ENCODE results near the gene PRKCE.
A peak's percentile ranks its signal among the peaks of the same experiment; 100 is the strongest.
"Not testable (repeated sequence)": the region's sequence is repeated elsewhere in the genome, so short reads cannot be mapped to it uniquely, and the experiment has no call there.

PRKCE gene

GRCh38 chr2:46200100-46200690 lies 548.7 kb downstream of the PRKCE start:
- peak; percentile 6 for ATAC-seq
- H3K27me3 Mint-ChIP-seq = no peaks in the 10 kb centered on the region
- H3K4me3 Mint-ChIP-seq = no peak overlapping the region
- peaks cover 7% of the 10 kb centered on the region for H3K9me3 Mint-ChIP-seq
- no peak overlapping the region for H3K27ac Mint-ChIP-seq
- no peaks in the 10 kb centered on the region for H3K4me1 Mint-ChIP-seq
- H3K36me3 Mint-ChIP-seq = no peaks in the 10 kb centered on the region

DNA sequence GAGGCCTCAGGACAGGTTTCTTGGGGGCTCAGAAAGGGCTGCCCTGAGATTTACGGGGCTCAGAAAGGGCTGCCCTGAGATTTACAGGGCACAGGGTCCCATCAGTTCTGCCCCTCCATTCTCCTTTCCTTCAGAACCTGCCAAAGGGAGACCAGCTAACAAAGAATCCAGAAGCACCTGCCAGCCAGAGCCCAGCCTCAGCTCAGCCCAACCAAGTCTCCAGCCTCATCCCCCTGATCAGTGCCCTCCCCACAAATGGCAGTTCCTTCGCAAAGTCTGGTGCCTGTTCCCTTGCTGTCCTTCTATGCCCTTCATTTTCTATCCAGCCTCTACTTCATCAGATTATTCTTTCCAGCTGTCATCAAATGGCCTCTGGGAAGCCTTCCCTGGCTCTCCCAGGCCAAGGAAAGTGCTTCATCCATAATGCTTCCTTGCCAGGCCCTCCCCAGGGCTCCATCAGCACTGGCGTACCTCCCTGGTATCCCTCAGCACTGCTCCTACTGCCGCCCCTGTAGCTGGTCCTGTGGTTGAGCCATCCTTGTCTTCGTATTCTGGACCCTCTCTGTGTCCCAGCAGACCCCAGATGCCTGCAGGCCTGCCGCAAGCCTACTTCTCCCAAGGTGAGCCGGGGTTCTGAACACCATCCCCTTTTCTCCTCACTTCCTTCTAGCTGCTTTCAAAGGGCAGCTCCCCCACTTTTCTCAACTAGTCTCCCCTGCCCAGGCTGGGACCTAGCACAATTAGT lies 549.6 kb downstream of the PRKCE start:
- Mint-ChIP-seq H3K9me3 (peaks cover 7% of the 10 kb centered on the region), H3K4me1 (no peaks in the 10 kb centered on the region), H3K27ac (no peak overlapping the region), H3K36me3 (no peaks in the 10 kb centered on the region), H3K27me3 (no peaks in the 10 kb centered on the region), H3K4me3 (no peak overlapping the region)
- ATAC-seq = no peak

DNA sequence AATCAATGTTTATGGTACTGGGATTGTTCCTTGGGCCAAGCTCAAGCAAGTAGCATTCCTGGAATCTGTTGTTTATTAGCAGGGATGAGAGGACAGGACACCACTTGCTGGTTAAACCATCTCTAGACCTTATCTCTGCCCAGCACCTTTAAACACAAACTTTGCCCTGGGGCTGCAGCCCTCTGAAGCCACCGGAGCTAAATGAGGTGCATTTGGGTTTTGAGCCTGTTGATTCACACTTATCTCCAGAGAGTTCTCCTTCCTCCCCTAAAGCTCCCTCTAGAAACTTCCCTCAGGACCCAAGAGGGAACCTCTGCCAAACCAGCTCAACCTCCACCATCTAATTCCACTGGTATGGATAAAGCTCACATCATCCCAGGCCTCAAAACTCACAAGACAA lies 551.0 kb downstream of the PRKCE start:
- no peak for ATAC-seq
- no peaks in the 10 kb centered on the region for H3K4me1 Mint-ChIP-seq
- no peak overlapping the region for H3K4me3 Mint-ChIP-seq
- no peaks in the 10 kb centered on the region for H3K27me3 Mint-ChIP-seq
- no peaks in the 10 kb centered on the region for H3K36me3 Mint-ChIP-seq
- H3K27ac Mint-ChIP-seq = no peak overlapping the region
- peaks cover 10% of the 10 kb centered on the region for H3K9me3 Mint-ChIP-seq

GRCh38 chr2:46202987-46203386 lies 551.5 kb downstream of the PRKCE start:
- Mint-ChIP-seq H3K4me1 (no peaks in the 10 kb centered on the region), H3K4me3 (no peak overlapping the region), H3K27me3 (no peaks in the 10 kb centered on the region), H3K36me3 (no peaks in the 10 kb centered on the region), H3K27ac (no peak overlapping the region), H3K9me3 (peaks cover 10% of the 10 kb centered on the region)
- ATAC-seq = no peak

DNA sequence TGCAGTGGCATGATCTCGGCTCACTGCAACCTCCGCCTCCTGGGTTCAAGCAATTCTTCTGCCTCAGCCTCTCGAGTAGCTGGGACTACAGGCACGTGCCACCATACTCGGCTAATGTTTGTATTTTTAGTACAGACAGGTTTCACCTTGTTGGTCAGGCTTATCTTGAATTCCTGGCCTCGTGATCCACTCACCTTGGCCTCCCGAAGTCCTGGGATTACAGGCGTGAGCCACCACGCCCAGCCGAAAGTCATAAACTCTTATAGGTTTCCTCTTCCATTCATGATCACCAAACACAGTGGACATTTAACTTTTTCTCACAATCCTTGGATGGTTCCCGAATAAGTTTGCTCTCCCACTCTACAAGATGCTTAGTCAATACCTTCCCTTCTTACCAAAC lies 552.2 kb downstream of the PRKCE start:
- peaks cover 13% of the 10 kb centered on the region for H3K9me3 Mint-ChIP-seq
- not testable (repeated sequence) for H3K4me3 Mint-ChIP-seq, H3K27ac Mint-ChIP-seq, H3K36me3 Mint-ChIP-seq, ATAC-seq, H3K4me1 Mint-ChIP-seq, H3K27me3 Mint-ChIP-seq

DNA sequence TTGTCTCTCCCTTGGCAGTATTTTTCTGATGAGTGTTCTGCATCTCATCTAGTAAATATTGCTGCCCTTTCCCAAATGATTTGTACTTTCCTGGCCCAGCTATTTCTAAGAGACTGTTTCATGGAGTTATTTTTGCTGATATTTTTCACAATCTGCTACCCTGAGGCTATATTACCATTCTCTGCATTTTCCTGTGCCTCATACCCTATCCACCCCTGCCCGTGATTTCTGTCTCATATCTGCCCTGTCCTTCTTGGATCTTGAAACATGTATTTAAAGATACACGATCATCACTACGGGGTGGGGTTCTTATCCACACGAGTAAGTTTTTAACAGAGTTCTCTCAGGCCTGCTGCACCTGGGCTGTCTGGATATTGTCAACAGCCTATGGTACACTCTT lies 556.1 kb downstream of the PRKCE start:
- Mint-ChIP-seq H3K4me1 (no peaks in the 10 kb centered on the region), H3K36me3 (no peaks in the 10 kb centered on the region), H3K27ac (no peak overlapping the region), H3K27me3 (peaks cover 3% of the 10 kb centered on the region), H3K9me3 (peaks cover 18% of the 10 kb centered on the region), H3K4me3 (no peak overlapping the region)
- no peak for ATAC-seq

- H3K27ac Mint-ChIP-seq = no peak overlapping the region
- peaks cover 15% of the 10 kb centered on the region for H3K27me3 Mint-ChIP-seq
- no peak for ATAC-seq
- no peaks in the 10 kb centered on the region for H3K4me1 Mint-ChIP-seq
- peaks cover 18% of the 10 kb centered on the region for H3K9me3 Mint-ChIP-seq
- H3K4me3 Mint-ChIP-seq = no peak overlapping the region
- no peaks in the 10 kb centered on the region for H3K36me3 Mint-ChIP-seq
Observed at GRCh38 chr2:46208766-46209165, 557.3 kb downstream of the PRKCE start.

GRCh38 chr2:46210063-46210462 lies 558.6 kb downstream of the PRKCE start:
- H3K9me3 Mint-ChIP-seq = peaks cover 24% of the 10 kb centered on the region
- H3K27me3 Mint-ChIP-seq = peaks cover 28% of the 10 kb centered on the region
- no peak overlapping the region for H3K27ac Mint-ChIP-seq
- no peak overlapping the region for H3K4me3 Mint-ChIP-seq
- H3K36me3 Mint-ChIP-seq = peaks cover 6% of the 10 kb centered on the region
- no peak for ATAC-seq
- no peaks in the 10 kb centered on the region for H3K4me1 Mint-ChIP-seq

GRCh38 chr2:46211461-46211860 lies 560.0 kb downstream of the PRKCE start:
- peaks cover 6% of the 10 kb centered on the region for H3K36me3 Mint-ChIP-seq
- H3K27ac Mint-ChIP-seq = no peak overlapping the region
- H3K4me1 Mint-ChIP-seq = no peaks in the 10 kb centered on the region
- H3K4me3 Mint-ChIP-seq = no peak overlapping the region
- no peak for ATAC-seq
- peaks cover 42% of the 10 kb centered on the region for H3K27me3 Mint-ChIP-seq
- peaks cover 31% of the 10 kb centered on the region for H3K9me3 Mint-ChIP-seq

- H3K27me3 Mint-ChIP-seq = peaks cover 59% of the 10 kb centered on the region
- H3K9me3 Mint-ChIP-seq = peaks cover 27% of the 10 kb centered on the region
- peaks cover 12% of the 10 kb centered on the region for H3K36me3 Mint-ChIP-seq
- H3K27ac Mint-ChIP-seq = no peak overlapping the region
- no peak overlapping the region for H3K4me3 Mint-ChIP-seq
- no peaks in the 10 kb centered on the region for H3K4me1 Mint-ChIP-seq
- no peak for ATAC-seq
Observed at GRCh38 chr2:46213906-46214305, 562.4 kb downstream of the PRKCE start.

- Mint-ChIP-seq H3K9me3 (peaks cover 17% of the 10 kb centered on the region), H3K36me3 (peaks cover 12% of the 10 kb centered on the region), H3K4me1 (no peaks in the 10 kb centered on the region), H3K4me3 (no peak overlapping the region), H3K27ac (no peak overlapping the region), H3K27me3 (peaks cover 82% of the 10 kb centered on the region)
- ATAC-seq = no peak
Observed at GRCh38 chr2:46216213-46216612, 564.7 kb downstream of the PRKCE start.

DNA sequence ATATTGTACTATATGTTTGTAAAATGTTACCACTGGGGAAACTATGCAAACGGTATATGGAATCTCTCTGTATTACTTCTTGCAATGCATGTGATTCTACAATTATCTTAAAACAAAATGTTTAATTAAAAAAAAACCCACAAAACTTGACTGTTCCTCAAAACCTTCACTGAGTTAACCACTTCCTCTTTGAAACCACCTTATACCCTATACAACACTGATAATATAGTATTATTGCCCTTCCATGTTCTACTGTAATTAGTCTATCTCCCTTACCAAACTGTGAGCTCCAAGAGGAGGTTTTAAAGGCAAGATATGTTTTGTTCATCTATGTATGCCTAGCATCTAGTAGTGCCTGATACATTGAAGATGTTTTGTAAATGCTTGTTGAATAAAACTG lies 572.0 kb downstream of the PRKCE start:
- Mint-ChIP-seq H3K27me3 (peaks cover 56% of the 10 kb centered on the region), H3K4me1 (peaks cover 21% of the 10 kb centered on the region)
- H3K36me3 Mint-ChIP-seq, ATAC-seq, H3K4me3 Mint-ChIP-seq, H3K27ac Mint-ChIP-seq, H3K9me3 Mint-ChIP-seq: not testable (repeated sequence)

DNA sequence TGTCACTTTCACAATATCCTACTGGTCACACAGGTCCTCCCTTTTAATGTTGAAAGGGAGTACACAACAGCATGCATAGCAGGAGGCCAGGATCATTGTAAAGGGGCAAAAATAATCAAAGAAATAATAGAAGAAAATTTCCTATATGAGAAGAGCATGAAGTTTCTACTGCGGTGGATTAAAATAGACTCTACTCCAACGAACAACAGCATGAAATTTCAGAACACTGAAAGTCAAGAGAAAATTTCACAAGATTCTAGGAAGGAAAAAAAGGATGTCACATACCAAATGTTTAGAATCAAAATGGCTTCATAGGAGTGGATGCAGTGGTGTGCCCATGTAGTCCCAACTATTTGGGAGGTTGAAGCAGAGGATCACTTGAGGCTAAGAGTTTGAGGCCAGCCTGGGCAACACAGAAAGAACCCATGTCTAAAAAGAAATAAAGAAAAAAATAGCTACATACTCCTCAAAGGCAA lies 573.7 kb downstream of the PRKCE start:
- Mint-ChIP-seq H3K27ac (no peak overlapping the region), H3K4me1 (peaks cover 30% of the 10 kb centered on the region), H3K36me3 (no peaks in the 10 kb centered on the region), H3K9me3 (peaks cover 6% of the 10 kb centered on the region), H3K27me3 (peaks cover 39% of the 10 kb centered on the region), H3K4me3 (no peak overlapping the region)
- ATAC-seq = no peak

DNA sequence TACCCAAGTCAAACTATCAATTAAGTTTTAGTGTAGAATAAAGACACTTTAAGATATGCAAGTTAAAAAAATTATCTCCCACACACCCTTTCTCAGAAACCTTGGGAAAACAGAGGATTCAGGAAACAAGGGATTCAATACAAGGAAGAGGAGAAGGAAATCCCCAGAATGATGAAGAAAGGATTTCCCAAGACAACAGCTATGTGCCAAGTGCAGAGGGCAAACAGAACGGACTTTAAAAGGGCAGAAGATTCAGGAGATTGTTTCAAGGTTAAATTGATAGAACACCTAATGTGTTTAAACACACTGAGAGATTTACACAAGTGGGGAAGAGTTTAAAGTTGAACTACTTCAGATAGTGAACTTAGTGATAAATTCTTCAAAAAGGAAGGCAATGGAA lies 574.3 kb downstream of the PRKCE start:
- peaks cover 33% of the 10 kb centered on the region for H3K27me3 Mint-ChIP-seq
- no peaks in the 10 kb centered on the region for H3K36me3 Mint-ChIP-seq
- H3K4me1 Mint-ChIP-seq = peaks cover 34% of the 10 kb centered on the region
- H3K27ac Mint-ChIP-seq = no peak overlapping the region
- no peak for ATAC-seq
- H3K9me3 Mint-ChIP-seq = peaks cover 6% of the 10 kb centered on the region
- H3K4me3 Mint-ChIP-seq = no peak overlapping the region

- Mint-ChIP-seq H3K27me3 (peaks cover 26% of the 10 kb centered on the region), H3K27ac (no peak overlapping the region), H3K36me3 (no peaks in the 10 kb centered on the region), H3K4me3 (no peak overlapping the region), H3K4me1 (peaks cover 34% of the 10 kb centered on the region), H3K9me3 (peaks cover 6% of the 10 kb centered on the region)
- no peak for ATAC-seq
Observed at GRCh38 chr2:46226620-46227019, 575.1 kb downstream of the PRKCE start.

DNA sequence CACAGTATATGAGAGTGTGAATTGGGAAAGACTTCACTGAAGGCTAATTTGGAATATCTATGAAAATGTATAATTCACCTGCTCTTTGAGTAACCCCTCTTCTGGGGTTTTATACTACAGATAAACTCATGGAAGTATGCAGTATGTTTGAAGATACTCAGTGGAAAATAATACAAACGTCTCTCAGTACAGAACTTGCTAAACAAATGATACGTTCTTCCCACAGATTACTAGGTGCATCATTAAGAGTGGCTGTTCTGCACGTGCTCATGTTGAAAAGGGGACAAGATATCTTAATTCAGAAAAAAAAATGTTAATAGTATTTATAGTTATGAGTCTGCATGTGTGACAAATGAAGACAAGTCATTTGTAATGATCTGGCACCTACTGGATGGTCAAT lies 575.5 kb downstream of the PRKCE start:
- no peak for ATAC-seq
- peaks cover 34% of the 10 kb centered on the region for H3K4me1 Mint-ChIP-seq
- no peak overlapping the region for H3K27ac Mint-ChIP-seq
- H3K36me3 Mint-ChIP-seq = no peaks in the 10 kb centered on the region
- H3K4me3 Mint-ChIP-seq = no peak overlapping the region
- H3K27me3 Mint-ChIP-seq = peaks cover 26% of the 10 kb centered on the region
- H3K9me3 Mint-ChIP-seq = peaks cover 6% of the 10 kb centered on the region

All from stimulated activated memory B cell treated with anti-CD40 and anti-IgM and Interleukin-4, amounts not matched to agents 10 μg/mL and 1 μg/mL and 100 μg/mL, for 72 hours (primary cell).